Cardiac septum (tissue), 1 donor: Measurements from ENCODE around the gene BST1. TPM values are rescaled to one million over a fixed set of nuclear protein-coding genes. Genes with fewer than 3 reads are reported as not detected.

Experiments
- DNase-seq: peaks from one replicate; pipeline ENCODE4 v3.0.0-alpha.2; 2020; ENCODE audit warnings: low spot score
- intact Hi-C: fragments of 100-400 bp; cut with DNase I; formaldehyde crosslinking; loops from one replicate; pipeline ENCODE4 v1.14.0; 2022
- long read RNA-seq: library from polyadenylated mRNA; unstranded; transcript quantifications from one replicate; pipeline ENCODE4 v2.0.0, GENCODE V29; 2021
- total RNA-seq: library from RNA; stranded (reverse); fragmentation: NEBNext Ultra II Directional; extraction: Animal tissue kit (Norgen Biotek cat#: 25700); gene quantifications from one replicate; pipeline ENCODE4 v1.2.1, GENCODE V29; 2021
- donor health status: DM: no; HTN: no; CAD: no.

The BST1 gene, protein sequence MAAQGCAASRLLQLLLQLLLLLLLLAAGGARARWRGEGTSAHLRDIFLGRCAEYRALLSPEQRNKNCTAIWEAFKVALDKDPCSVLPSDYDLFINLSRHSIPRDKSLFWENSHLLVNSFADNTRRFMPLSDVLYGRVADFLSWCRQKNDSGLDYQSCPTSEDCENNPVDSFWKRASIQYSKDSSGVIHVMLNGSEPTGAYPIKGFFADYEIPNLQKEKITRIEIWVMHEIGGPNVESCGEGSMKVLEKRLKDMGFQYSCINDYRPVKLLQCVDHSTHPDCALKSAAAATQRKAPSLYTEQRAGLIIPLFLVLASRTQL
- 2.5 TPM for total RNA-seq
- long read RNA-seq, partial matches to known transcripts, result 0 of 5 reads
- long read RNA-seq, other reads (novel, unspliced or antisense), result 1 of 5 reads

DNA sequence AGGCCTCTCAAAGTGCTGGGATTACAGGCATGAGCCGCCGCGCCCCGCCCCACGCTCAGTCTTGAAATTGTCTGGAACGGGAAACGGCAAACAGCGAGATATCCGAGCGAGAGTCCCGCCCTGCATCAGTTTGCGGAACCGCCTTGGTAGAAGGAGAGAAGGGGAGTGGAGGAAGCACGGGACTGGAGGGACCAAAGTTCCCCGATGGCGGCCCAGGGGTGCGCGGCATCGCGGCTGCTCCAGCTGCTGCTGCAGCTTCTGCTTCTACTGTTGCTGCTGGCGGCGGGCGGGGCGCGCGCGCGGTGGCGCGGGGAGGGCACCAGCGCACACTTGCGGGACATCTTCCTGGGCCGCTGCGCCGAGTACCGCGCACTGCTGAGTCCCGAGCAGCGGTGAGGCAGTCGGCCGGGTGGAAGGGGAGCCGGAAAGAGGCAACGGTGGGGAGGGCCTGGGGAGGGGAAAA lies at the start of gene BST1:
Gene BST1, plus strand, starts transcription at position 125 of the 463 bp plus-strand sequence. Its CDS starts 80 bp downstream, at position 205.
- intact Hi-C loops, result no loop called here
- peak; percentile 94 for DNase-seq

DNA sequence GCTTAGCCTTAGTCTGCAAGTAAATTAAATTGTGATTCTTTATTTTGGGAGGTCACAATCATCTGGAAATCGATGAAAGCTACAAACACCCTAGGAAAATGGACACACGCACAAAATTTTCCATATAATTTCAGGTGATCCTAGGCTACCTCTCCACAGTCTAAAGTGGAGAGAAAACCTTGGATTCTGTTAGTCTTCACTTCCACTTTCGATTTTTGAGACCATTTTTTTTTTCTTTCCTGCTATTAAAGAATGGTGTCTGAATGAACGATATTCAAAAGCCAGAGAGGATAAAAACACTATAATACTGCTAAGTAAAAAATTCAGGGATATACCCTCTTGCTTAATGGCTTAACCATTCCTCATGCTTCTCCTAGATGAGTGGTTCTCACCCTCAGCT lies 49.4 kb upstream of the BST1 start:
- intact Hi-C loops, result loop anchor here (5.0 to 10.0 kb wide), 4 partner anchors 176 to 649 kb away; partner anchors contain the start of genes CPEB2 and TAPT1
- no peak for DNase-seq

DNA sequence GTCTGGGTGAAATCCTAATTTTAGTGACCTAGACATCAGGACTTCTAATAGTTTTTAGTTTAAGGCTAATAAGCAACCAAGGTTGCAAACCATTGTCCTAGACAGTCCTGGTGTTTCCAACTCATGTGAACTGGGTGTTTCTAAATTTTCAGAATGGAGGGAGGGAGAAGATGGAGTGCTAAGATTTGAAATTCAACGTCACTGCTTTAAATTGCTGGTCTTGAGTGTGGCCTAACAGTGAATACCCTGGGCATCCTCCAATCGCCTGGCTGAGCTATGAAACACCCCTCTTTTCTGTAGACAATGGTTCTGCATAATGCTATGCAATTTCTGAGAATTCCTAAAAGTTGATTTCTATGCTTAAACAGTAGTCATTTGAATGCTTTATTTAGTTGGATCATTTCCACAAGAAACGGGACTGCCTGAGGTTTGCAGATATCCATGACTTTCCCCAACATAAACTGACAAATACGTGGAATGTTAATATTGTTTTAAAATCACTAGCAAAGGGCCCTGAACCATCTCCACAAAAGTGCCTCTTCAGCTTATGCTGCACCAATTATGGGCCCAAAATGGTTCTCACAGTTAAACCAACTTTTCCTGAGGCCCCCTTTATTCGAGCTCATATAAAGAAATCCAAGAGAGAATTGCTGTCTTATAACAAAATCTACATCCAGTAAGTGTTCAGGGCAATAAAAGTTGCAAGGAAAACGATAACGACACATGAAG lies 48.8 kb upstream of the BST1 start:
- intact Hi-C loops, result loop anchor here (5.0 to 10.0 kb wide), 4 partner anchors 177 to 649 kb away; partner anchors contain the start of genes CPEB2 and TAPT1
- no peak for DNase-seq

DNA sequence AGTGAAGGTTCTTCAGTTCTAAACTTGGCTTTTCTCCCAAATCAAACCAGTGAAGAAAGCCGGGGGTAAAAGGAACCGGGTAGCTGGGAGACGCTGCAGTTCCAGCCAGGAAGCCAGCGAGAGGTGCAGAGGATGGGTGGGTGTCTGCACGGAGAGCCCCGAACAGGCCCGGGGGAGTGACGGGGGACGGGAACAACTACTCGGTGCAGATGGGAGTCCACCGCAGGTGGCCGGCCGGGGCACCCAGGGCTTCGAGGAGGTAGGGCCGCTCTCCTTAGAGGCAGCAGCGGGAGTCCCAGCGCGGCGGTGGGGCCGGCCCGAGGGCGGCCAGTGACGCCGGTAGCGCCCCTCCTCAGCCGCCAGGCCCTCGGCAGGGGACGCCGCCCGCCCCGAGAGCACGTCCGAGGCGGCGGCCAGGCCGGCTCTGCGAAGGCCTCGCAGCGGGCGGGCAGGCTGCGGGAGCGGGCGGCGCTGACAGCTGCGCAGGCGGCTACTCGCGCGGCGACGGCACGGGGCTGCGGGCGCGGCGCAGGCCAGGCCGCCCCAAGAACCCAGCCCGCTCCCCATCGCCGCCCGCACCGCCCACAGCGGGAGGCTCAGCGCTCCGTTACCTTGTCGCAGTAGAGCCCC lies 48.2 kb upstream of the BST1 start:
- intact Hi-C loops, result loop anchor here (1.0 to 10.0 kb wide), 5 partner anchors 27 to 650 kb away; partner anchors contain the start of genes CPEB2, FAM200B and TAPT1
- DNase-seq, result peak; percentile 80

DNA sequence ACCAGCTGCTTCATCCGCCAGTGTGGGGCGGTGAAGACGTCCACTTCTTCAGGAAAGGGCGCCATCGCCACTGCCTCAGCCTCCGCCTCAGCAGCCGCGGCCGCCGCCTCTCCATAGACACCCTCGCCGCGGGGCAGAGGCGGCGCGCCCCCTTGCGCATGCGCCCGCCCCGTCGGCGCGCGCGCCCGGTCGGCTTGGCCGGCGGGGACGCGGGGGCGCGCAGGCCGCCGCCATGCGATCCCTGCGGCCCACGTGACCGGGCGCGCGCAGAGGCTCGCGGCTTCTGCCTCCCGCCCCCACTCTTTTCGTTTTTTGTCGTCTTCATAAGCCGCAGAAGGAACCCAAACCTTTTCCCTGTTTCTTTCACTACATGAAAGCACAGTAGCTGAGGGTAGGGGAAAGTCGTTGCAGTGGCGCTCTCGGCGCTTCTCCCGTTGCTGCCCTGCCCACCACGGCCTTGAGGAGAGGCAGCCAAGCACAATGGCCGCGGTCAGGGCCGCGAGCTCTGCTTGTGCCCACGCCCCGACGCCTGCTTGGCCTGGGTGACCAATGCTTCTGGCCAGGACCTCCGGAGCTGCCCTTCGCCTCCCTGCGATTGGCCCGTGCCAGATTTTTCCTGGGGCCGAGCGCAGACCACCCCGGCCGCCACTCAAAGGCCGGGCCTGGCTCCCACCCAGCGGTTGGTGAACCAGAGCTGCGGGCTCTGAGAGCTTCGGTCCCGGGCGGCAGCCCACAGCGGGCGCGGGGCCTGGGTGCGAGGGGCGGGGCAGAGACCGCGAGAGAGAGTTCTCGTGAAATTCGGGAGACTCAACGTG lies 47.4 kb upstream of the BST1 start, which contains the start of gene FBXL5:
Gene FBXL5, minus strand, starts transcription at position 135 of the 815 bp plus-strand sequence. Its CDS starts 70 bp downstream, at position 65.
- DNase-seq, result peak; percentile 92
- intact Hi-C loops, result loop anchor here (1.0 to 10.0 kb wide), 4 partner anchors 26 to 651 kb away; partner anchors contain the start of genes CPEB2, FAM200B and TAPT1

DNA sequence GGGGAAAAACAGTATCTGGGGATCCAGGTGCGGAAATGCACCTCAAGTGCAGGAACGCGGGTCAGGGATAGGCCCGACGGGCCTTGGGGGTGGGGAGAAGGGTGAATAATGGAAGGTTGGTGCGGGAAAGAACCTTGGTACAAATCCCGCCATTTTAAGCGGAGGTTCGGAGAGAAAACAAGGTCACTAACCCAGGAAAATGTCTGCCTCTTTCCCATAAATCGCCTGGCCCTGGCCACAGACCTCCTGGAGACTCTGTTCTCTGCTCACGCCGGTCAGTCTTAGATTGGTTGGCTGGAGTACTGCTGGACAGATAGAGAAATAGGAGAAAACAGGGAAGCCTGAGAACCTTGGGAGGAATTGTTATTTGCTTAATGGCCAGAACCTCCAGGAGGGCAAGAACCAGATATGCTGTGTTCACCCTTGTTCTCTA lies 46.8 kb upstream of the BST1 start:
- no peak for DNase-seq
- intact Hi-C loops, result loop anchor here (10.0 kb wide), 3 partner anchors 421 to 651 kb away; partner anchors contain the start of genes CPEB2 and TAPT1

DNA sequence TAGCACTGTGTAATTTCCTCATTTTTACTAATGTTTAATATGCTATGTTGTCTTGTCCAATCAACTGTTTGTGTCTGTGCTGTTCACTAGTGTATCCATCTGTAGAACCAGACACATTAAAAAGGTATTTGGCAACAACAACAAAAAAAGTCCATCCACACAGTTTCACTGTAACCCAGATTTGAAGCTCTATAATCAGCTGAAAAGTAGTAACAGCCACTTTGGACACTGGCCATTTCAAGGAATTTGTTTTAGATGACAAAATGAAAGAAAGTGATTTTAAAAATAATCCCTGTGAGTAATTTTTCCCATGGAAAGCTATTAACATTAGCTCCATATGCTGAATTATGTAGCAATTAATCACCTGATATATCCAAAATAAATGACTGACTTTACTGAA lies 45.5 kb upstream of the BST1 start:
- DNase-seq, result no peak
- intact Hi-C loops, result loop anchor here (10.0 kb wide), 3 partner anchors 423 to 653 kb away; partner anchors contain the start of genes CPEB2 and TAPT1

DNA sequence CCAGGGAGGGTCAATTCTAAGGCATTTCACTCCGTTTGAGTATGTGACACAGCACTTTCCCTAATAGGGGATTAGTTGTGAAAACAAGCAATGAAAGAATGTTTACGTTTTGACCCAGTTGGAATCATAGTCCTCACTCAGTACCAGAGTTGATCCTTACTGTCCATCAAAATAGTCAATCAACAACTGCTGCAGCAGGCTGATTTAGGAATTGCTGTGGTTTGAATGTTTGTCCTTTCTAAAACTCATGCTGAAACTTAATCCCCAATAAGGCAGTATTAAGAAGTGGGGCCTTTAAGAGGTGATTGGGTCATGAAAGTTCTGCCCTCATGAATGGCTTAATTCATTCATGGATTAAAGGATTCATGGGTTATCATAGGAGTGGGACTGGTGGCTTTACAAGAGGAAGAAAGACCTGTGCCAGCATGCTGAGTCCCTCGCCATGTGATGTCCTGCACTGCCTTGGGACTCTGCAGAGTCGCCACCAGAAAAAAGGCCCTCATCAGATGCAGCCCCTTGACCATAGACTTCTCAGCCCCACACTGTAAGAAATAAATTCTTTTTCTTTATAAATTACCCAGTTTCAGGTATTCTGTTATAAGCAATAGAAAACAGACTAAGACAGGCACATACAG lies 44.6 kb upstream of the BST1 start:
- DNase-seq, result no peak
- intact Hi-C loops, result loop anchor here (10.0 kb wide), 3 partner anchors 423 to 653 kb away; partner anchors contain the start of genes CPEB2 and TAPT1

DNA sequence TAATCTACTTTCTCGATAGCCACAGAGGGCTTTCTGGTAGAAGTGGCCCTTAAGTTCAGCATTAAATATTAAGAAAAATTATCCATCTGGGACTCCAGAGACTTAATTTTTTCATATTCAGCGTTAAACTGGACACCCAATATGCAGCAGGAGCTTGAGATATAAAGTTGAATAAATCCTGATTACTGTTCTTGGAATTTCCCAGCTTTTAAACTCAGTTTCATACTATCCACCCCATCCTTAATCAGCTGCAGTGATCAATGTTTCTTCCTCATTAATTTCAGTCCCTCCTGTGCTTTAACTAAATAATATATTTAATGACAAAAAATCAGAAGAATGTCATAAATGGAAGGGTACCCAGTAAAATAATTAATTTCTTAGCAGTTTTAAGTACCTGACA lies 44.1 kb upstream of the BST1 start:
- intact Hi-C loops, result loop anchor here (10.0 kb wide), 3 partner anchors 424 to 654 kb away; partner anchors contain the start of genes CPEB2 and TAPT1

DNA sequence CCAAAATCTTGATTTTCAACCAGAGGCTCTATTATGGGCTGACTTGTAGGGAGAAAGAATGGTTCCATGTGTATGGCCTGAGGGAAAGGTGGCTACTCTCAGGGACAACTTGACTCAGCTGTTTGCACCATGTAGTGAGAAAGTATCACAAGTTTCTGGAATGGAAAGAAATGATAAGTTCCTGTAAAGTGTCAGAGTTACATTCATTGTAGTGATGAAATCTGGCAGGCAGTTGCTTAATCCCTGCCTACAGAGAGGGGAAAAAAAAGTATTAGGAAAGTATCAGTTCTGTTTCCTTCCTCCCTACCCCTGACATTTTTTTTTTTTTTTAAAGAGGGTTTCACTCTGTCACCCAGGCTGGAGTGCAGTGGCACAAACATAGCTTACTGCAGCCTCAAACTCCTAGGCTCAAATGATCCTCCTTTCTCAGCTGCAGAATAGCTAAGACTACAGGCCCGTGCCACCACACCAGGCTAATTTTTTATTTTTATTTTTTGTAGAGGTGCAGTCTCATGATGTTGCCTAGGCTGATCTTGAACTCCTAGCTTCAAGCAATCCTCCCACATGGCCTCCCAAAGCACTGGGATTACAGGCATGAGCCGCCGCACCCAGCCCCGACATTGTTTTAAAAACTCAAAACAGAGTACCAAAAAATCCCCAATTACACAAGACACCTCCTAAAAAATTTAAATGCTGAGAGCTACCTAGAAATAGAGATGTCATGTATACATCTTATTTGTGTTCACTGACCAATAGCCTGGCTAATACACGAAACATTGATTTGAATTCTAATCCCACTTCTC lies 42.9 kb upstream of the BST1 start:
- DNase-seq, result no peak
- intact Hi-C loops, result loop anchor here (10.0 kb wide), 3 partner anchors 425 to 655 kb away; partner anchors contain the start of genes CPEB2 and TAPT1

More for the DNA sequence above, 44.1 kb upstream of the BST1 start:
- no peak for DNase-seq

DNA sequence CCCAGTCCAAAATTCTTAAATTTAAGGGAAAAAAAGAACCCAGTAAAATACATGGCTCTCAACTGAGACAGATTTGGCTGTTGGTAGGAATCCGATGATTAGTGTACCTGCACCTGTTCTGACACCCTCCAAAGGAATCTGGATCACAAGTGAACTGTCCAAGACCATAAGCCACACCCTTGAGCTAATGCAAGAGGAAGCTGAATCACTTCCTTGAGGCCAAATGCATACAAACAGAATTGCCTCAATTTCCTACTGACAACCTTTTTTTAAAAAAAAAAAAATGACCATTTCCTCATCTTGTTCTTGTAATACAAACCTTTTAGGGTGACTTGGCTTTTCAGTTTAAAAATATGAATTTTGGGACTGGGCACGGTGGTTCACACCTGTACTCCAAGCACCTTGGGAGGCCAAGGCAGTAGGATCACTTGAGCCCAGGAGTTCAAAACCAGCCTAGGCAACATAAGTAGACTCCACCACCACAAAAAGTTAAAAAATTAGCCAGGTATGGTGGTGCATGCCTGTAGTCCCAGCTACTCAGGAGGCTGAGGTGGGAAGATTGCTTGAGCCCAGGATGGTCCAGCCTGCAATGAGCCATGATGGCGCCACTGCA lies 37.0 kb upstream of the BST1 start:
- intact Hi-C loops, result no loop called here
- DNase-seq, result no peak

DNA sequence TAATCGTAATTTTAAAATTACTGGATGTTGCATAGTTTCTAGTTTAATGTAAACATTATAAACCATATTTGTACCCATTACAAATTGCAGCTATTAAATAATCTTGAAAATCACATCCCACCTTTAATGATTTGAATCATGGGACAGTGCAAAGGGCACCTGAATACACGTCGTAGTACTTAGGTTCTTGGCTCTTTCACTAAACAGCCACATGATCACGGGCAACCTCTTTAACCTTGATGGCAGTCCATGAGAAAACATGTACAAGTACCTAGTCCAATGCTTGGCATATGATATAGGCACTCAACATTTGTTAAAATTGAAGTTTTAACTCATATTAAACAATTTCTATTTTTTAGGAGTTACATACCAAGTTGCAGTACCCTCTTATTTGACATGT lies 35.9 kb upstream of the BST1 start:
- intact Hi-C loops, result no loop called here
- no peak for DNase-seq

DNA sequence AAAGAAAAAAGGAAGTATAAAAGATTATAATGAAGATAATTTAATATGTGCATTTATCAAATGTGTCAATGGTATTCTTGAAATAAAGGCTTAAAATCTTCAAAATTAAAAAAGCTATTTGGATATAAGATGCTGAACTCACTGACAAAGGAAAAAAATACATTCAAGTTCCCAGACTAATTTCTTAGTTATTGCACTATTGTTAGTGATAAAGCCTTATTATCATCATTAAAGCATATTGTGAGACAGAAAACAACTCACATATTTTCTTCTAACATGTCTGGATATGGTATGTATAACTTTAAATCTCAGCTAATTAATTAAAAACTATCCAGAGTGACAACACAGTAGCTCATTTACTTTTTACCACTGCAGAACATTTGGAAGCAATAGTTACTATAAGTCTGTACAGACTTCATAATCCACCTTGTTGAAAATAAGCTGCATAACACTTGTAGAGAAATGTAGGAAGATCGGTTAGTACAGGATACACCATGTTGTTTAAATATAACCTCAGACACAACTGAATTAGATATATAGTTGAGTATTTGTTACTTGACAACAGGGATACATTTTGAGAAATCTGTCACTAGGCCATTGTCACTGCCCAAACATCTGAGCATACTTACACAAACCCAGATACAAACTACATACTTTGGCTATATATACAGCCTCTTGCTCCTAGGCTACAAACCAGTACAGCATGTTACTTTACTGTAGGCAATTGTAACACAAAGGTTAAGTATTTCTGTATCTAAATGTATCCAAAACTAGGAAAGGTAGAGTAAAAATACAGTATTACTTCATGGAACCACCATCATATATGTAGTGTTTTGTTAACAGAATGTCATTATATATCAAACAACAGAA lies 34.1 kb upstream of the BST1 start:
- intact Hi-C loops, result no loop called here
- no peak for DNase-seq

DNA sequence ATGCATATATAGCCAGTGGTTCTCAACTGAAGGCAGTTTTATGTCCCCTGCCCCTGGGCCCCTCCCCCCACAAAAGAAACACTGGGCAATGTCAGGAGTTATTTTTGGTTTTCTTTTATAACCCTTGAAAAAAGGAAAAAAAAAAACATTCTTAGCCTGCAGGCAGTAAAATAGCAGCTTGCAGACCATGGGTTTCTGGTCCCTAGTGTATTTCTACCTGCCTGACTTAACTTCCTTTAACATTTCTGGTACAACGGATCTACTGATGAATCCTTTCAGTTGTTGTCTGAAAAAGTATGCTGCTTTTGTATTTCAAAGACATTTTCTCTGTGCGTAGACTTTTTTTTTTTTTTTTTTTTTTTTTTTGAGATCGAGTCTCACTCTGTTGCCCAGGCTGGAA lies 32.3 kb upstream of the BST1 start:
- intact Hi-C loops, result no loop called here
- DNase-seq, result no peak

DNA sequence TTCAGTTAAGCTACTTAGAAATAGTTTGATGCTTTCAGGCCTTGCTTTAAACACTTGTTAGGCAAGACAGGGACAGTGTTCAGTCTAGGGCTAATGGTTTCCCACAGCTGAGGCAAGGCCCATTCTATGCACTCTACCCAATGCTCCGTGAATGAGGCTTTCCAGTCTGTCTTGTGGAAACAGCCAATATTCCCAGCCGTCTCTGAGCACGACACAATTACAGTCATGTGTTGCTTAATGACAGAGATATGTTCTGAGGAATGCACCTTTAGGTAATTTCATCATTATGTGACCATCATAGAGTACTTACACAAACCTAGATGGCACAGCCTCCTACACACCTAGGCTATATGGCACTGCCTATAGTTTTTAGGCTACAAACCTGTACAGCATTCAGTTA lies 30.8 kb upstream of the BST1 start:
- intact Hi-C loops, result no loop called here
- no peak for DNase-seq

DNA sequence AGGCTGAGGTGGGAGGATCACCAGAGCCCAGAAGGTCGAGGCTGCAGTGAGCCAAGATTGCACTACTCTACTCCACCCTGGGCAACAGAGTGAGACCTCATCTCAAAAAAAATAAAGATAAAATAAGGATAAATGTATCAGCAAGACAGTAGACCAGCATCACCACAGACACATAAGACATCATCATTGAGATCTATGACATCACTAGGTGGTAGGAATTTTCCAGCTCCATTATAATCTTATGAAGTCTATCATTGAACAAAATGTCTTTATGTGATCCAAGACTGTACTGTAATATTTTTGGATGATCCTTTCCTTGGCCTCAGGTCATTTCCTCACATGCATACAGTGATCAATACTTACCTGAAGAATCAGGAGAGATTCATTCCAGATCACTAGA lies 29.5 kb upstream of the BST1 start:
- DNase-seq, result no peak
- intact Hi-C loops, result no loop called here
